GM12872 (cell line): ENCODE measurements around the gene FUT4.

Source experiments
- TF ChIP-seq, protein P1 (sequence below): IDR thresholded peaks from 3 replicates; pipeline ENCODE4 v1.5.1; 2011; ENCODE audit warnings: low read depth, mild to moderate bottlenecking, low read length, moderate library complexity; ENCODE audit not compliant: insufficient read depth

FUT4 gene

GRCh38 chr11:94536386-94536785 is 7.3 kb upstream of the FUT4 start:
- TF ChIP-seq, protein P1, sequence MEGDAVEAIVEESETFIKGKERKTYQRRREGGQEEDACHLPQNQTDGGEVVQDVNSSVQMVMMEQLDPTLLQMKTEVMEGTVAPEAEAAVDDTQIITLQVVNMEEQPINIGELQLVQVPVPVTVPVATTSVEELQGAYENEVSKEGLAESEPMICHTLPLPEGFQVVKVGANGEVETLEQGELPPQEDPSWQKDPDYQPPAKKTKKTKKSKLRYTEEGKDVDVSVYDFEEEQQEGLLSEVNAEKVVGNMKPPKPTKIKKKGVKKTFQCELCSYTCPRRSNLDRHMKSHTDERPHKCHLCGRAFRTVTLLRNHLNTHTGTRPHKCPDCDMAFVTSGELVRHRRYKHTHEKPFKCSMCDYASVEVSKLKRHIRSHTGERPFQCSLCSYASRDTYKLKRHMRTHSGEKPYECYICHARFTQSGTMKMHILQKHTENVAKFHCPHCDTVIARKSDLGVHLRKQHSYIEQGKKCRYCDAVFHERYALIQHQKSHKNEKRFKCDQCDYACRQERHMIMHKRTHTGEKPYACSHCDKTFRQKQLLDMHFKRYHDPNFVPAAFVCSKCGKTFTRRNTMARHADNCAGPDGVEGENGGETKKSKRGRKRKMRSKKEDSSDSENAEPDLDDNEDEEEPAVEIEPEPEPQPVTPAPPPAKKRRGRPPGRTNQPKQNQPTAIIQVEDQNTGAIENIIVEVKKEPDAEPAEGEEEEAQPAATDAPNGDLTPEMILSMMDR: no peak

DNA sequence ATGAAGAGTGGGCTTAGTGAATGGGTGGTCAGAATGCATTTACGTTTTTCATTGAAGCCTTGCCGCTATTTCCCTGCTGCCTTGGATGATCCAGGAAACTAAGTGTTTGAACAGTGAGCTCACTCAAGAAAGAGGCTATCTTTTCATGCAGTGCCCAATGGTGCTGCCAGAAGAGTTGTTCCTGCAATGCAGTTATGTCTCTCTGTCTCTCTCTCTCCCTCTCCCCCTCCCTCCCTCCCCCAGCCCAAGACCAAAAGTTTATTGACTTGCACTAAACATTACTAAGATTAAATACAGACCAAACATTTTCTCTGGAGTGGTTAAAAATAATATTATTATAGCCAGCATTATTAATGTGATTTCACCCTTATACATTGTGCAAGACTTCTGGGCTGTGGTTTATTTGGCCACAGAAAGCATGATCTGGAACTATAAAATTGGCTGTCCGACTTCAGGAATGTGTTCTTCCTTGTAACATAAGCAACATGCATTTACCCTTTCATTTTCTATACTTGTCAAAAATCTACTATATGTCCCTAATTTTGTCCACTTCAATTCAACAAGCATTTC is 6.6 kb upstream of the FUT4 start:
- TF ChIP-seq, protein P1: no peak

GRCh38 chr11:94539420-94539819 is 4.3 kb upstream of the FUT4 start:
- TF ChIP-seq, protein P1: no peak

GRCh38 chr11:94544646-94545263 is 1.0 kb downstream of the FUT4 start:
- TF ChIP-seq, protein P1: 0 out of 3 replicates have a peak, but pooled peaks have one; percentile 12

- TF ChIP-seq, protein P1: no peak
Measured at GRCh38 chr11:94545264-94546161, 1.8 kb downstream of the FUT4 start.

- TF ChIP-seq, protein P1: no peak
Measured at GRCh38 chr11:94546162-94546470, 2.4 kb downstream of the FUT4 start.

DNA sequence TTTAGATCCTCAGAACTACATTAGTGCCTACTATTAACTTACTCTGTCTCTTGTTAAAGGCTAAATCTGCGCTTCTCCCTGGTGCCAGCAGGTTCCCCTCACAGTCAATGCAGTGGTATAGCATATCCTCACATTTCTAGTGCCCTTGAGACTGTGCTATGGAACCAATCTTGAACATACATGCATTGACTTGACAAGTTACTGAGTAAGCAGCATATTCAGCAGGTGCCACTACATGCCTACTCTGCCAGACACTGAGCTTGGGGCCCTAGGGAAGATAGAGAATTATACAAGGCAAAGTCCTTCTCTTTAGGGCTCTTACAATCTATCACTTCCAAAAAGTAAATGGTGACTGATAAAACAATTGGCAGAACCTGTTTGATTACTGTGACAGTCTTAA is 3.2 kb downstream of the FUT4 start:
- TF ChIP-seq, protein P1: peak; percentile 23; the same call in 1 of the 3 replicates
